ENCODE results near the gene PGAM5. TPM values are rescaled to one million over a fixed set of nuclear protein-coding genes. Genes with fewer than 3 reads are reported as not detected.

Gene PGAM5
- total and polyA plus RNA-seq, 2 of the 13 experiments (the other 11 are each of a cell fraction or from before 2014, with no cell fraction given): 18.0 to 77.9 TPM

- TF ChIP-seq PAF1 (CRISPR knock-in tag; IDR thresholded peaks at IDR 0.05): no peak
- peak; percentile 29; the same call in 1 of the 2 replicates for TF ChIP-seq TFE3 (CRISPR knock-in tag; IDR thresholded peaks at IDR 0.05)
- TF ChIP-seq ATF7 (IDR thresholded peaks at IDR 0.05): no peak
- no peak for TF ChIP-seq ATF7 (CRISPR knock-in tag; IDR thresholded peaks at IDR 0.05)
- no peak for TF ChIP-seq ETV6 (CRISPR knock-in tag; conservative IDR thresholded peaks at IDR 0.05)
- TF ChIP-seq ZNF563 (CRISPR knock-in tag; IDR thresholded peaks at IDR 0.05): peak; percentile 77; the same call in 1 of the 2 replicates
- no peak for TF ChIP-seq NBN (conservative IDR thresholded peaks at IDR 0.05)
- TF ChIP-seq ZEB1 (IDR thresholded peaks at IDR 0.05; ENCODE audit: insufficient replicate concordance, low read depth): no peak
- no peak for TF ChIP-seq JUN (CRISPR knock-in tag; IDR thresholded peaks at IDR 0.05)
- TF ChIP-seq RARG (CRISPR knock-in tag; IDR thresholded peaks at IDR 0.05; ENCODE audit: low read depth): no peak
- TF ChIP-seq ZNF788 (CRISPR knock-in tag; IDR thresholded peaks at IDR 0.05; ENCODE audit: borderline replicate concordance): peak; percentile 86
- TF ChIP-seq MAZ (IDR thresholded peaks at IDR 0.05; ENCODE audit: borderline replicate concordance, low read depth, low read length): no peak
- TF ChIP-seq MAZ (CRISPR knock-in tag; IDR thresholded peaks at IDR 0.05; ENCODE audit: low read depth): peak; percentile 67
- TF ChIP-seq POLR2AphosphoS2 (IDR thresholded peaks at IDR 0.05; ENCODE audit: low read depth, low read length): no peak
- peak; percentile 46 for TF ChIP-seq DBP (CRISPR knock-in tag; IDR thresholded peaks at IDR 0.05; ENCODE audit: not compliant biosample characterization)
- TF ChIP-seq TBL1XR1 (IDR thresholded peaks at IDR 0.05; ENCODE audit: borderline replicate concordance, low read length, partially characterized antibody): no peak
- no peak for TF ChIP-seq TP53 (CRISPR knock-in tag; conservative IDR thresholded peaks at IDR 0.05)
- no peak for TF ChIP-seq MED13 (CRISPR knock-in tag; IDR thresholded peaks at IDR 0.05)
- TF ChIP-seq SP2 (CRISPR knock-in tag; IDR thresholded peaks at IDR 0.05): peak; percentile 92
- no peak for TF ChIP-seq ZNF83 (CRISPR knock-in tag; IDR thresholded peaks at IDR 0.05; ENCODE audit: borderline replicate concordance)
Measured at GRCh38 chr12:132710405-132711079, at the start of gene PGAM5 (continued).
